GM04503 (cell line): ENCODE results near the gene STPG1.

Source experiments
- DNase-seq: peaks from one replicate; pipeline ENCODE4 v3.0.0-alpha.2; 2012; ENCODE audit warnings: low read depth

STPG1 gene

DNA sequence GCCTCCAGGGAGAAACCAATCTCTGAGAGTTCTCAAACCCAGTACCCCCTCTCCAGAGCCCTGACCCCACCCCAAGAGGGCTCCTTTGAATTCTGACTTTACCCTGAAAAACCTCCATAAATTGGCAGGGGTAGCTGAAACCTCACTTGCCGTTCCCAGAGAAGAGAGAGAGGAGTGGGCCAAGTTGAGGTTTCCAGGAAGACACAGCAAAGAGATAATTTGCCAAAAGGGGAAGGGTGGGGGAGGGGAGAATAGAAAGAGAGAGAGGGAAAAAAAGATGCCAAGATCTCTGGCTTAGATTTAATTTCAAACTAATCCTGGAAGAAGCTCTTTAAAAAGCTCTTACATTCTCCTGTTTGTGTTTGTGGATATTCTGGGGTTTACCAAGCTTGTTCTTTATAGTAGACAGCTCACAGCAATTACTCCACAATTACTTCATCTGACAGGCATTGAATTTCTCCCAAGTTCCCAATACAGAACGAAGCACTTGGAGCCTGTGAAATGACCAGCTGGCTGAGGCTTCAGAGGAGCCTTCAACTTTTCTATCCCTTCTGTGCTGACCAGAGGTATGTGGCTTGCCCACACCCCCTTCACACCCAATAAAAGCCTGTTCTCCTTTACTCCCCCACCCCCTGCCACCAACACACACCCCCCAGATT is 95.5 kb downstream of the STPG1 start:
- peak; percentile 45 for DNase-seq

DNA sequence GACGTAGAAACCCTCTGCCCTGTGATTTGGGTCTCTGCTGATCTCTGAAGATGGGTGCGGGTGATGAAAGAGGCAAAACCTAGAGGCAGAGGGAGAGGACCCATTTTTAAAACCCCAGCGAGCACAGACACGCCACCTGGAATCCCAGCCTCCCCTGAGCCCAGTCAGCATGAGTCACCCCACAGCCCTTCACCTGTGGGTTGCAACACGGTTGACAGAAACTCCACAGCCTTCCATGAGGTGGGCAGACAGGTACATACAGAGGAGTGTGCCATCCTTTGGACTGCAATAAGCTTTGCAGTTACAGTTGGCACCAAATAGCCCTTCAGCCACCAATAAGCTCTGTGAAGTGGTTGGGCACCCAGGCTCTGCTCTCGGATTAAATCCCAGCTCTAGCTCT is 96.5 kb downstream of the STPG1 start:
- no peak for DNase-seq

DNA sequence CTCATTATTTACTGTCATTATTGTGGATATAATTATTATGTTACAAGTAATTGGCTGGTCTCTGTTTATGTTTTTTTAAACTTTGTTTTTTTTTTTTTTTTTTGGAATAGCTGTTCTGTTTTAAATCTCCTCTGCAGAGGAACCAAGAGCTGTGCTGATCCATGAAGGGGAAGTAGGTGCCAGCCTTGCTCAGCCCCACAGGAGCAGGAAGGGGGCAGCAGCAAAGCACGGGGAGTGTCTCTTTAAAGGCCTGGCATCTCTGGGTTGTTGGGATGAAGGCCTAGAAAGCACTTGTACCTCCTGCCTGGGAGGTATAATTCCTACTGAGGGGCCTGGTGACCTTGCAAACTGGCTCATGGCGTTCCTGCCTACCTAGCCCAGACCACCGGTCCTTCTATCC is 96.9 kb downstream of the STPG1 start:
- DNase-seq = no peak

DNA sequence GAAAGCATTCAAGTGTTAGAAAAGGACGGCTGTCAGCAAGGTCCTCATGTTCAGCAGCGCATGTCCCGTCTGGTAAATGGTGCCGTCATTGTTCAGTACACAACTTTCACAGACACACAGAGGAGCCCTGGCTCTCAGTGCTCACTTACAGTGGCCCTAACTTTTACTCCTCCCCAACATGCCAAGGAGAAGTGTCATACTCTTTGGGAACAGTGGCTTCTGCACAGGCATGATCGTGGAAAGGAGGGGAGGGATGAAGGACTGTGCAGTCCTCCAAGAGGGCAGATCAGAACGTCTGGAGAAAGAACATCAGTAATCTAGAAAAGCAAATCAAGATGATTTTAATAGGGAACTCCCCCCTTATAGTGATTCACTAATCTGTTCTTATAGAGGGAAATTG is 98.2 kb downstream of the STPG1 start:
- DNase-seq = no peak

DNA sequence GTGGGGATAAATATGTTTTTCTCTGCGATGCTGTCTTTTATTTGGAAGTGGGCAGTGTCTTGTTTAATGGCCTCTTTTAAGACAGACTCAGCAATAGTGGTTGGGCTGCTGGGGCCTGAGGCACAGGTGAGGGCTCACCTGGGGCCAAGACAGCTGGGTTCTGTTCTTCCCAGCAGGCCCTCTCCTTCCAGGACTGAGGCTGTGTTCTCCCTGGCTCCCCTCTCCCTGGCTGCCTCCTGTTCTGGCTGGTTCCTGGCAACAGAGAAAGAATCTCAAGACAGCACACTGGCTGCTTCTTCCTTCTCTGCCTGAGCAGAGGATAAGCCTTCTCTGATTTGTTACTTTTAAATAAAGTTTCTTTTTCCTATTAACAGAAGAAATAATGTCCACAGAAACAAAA is 101.8 kb downstream of the STPG1 start:
- no peak for DNase-seq

DNA sequence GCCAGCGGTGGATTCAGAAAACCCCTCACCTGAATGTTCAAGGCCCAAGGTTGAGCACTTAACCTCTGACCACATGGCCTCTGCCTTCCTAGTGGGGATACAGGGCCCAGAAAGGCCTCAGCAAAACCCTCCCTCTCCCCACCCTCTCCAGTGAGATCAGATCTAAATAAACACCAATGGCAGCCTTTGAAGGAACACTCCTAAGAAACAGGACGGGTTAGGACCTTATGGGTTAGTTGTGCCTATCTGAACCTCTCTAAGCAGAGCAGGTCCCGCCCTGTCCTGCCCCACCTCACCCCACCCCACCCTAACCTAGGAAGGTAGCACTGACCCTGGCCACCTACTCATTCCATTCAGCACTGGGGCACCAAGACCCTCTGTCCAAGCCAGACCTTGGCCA is 102.3 kb downstream of the STPG1 start:
- DNase-seq = no peak

DNA sequence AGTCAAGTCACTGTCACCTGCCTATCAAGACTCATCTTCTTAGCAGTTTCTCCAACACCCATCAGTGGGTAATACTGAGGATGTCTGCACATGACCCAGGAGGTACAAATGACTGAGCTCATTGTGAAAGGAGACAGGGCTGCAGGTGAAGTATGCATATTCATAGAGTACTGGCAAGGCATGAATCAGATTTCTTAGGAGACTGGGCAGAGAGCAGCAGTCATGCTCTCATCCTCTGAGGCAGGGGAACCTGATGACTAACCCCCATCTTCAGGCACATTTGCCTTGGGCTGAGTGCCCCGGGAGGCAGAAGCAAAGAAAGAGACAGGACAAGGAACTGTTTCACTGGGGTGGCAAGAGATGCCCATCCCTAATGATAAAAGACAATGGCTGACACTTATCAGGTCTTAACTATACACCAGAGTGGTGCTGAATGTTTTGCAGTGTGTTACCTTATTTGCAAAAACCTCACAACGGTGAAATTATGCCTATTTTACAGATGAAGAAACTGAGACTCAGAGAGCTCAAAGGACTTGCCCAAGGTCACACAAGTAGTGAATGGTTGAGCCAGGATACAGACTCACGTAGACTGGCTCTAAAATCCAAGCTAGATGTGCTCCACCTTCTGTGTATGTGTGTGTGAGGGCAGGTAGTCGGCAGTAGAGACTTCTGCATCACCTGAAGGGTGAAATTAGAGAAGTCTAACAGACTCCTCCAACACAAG is 103.7 kb downstream of the STPG1 start:
- no peak for DNase-seq

DNA sequence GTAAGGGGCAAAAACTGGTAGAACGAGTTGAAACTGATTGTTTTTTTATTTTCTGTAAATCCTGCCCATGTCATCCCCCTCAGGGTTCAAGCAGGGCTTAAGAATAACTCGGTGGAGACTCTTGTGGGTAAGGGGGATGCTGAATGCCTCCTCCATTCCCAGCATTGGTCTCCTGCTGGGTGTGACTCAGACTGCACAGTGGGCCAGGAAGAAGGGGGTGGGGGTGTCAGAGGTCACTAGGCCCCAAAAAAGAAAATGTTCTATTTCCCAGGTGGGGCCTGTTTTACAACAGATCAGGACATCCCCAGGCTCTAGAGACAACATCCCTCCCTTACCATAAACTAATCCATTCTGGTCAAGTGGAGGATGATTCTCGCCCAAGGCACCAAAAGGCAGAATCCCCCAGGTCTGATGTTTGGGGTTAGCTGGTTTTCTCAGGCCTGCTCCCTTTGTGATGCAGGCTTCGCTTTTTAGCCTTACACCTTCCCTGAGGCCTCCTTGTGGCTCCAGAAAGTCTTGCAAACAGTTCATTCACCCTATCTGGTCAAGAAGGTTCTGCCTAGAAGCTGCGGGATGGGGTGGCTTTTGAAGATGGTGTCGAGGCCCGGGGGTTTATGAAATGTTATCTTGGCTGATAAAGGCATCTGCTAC is 105.1 kb downstream of the STPG1 start:
- DNase-seq = no peak
